HCT116 (cell line): Measurements from ENCODE around the gene ATP6V0A1. TPM values are rescaled to one million over a fixed set of nuclear protein-coding genes. Genes with fewer than 3 reads are reported as not detected.
A peak's percentile ranks its signal among the peaks of the same experiment; 100 is the strongest.

ENCODE experiments used
- ATAC-seq: fragments of 200-7000 bp; cut with Tn5 transposase; 2 replicates; pipeline ENCODE4 v1.9.1; 2020; ENCODE audit warnings: mild to moderate bottlenecking, moderate library complexity
- BruUV-seq: library from RNA; stranded (reverse); fragments of 400-500 nt; replicated peaks from 2 replicates; lab custom pipeline; 2021; lab: Mats Ljungman, UMichigan
- CTCF ChIA-PET: fragments of 300-600 bp; sonication (Branson Sonifier 250); formaldehyde crosslinking; loops from one replicate; lab custom pipeline; 2021; ENCODE audit warnings: antibody characterized with exemption; lab: Charles Lee
- POLR2A ChIA-PET: fragments of 300-600, 350-600 bp; sonication (Branson Sonifier 250); formaldehyde crosslinking; loops from one replicate; lab custom pipeline; 2021; ENCODE audit warnings: antibody characterized with exemption; lab: Charles Lee
- RAD21 ChIA-PET, 2 experiments: fragments of 300-600 bp; sonication (Branson Sonifier 250); formaldehyde crosslinking; loops; one replicate each; lab custom pipeline; 2023; ENCODE audit warnings: low total read pairs in 2 of 2; ENCODE audit not compliant: uncharacterized antibody in 2 of 2, unreplicated experiment in 2 of 2, low non-redundant PET in 1 of 2; lab: Charles Lee
- DNase-seq: peaks from one replicate; pipeline ENCODE4 v3.0.0-alpha.2; 2010; ENCODE audit warnings: low read depth, low spot score
- H2AFZ ChIP-seq: fragments of 200-600 bp; shearing (Covaris generic), sonication (generic); 2 replicates; pipeline ENCODE4 v1.6.1; 2017; ENCODE audit warnings: low read depth, mixed run types, mixed read lengths, antibody characterized with exemption, low read length; ENCODE audit not compliant: poor library complexity, severe bottlenecking
- H3K27ac ChIP-seq: 2 replicates; pipeline ENCODE4 v1.5.1; 2012; ENCODE audit warnings: low read depth, low read length
- H3K27me3 ChIP-seq: fragments of 200-600 bp; sonication (generic); 2 replicates; pipeline ENCODE4 v1.6.1; 2016; ENCODE audit warnings: mixed run types, low read length, mixed read lengths; ENCODE audit not compliant: insufficient read depth
- H3K36me3 ChIP-seq, 2 experiments: fragments of 200-500 bp in 1 of 2; fragments of 200-600 bp in 1 of 2; sonication (Bioruptor generic) in 1 of 2; sonication (generic) in 1 of 2; 2 replicates each; pipeline versions ENCODE4 v1.5.1 to v1.6.1; 2014 to 2016; ENCODE audit warnings: low read length in 2 of 2, inconsistent platforms in 1 of 2, mixed read lengths in 1 of 2, mixed run types in 1 of 2; ENCODE audit not compliant: insufficient read depth in 2 of 2, control insufficient read depth in 1 of 2
- H3K4me1 ChIP-seq, 2 experiments: fragments of 200-600 bp in 1 of 2; sonication (generic) in 1 of 2; 2 replicates each; pipeline versions ENCODE4 v1.5.1 to v1.6.1; 2012 to 2017; ENCODE audit warnings: low read length in 2 of 2, inconsistent platforms in 1 of 2, mild to moderate bottlenecking in 1 of 2, mixed read lengths in 1 of 2, mixed run types in 1 of 2, moderate library complexity in 1 of 2; ENCODE audit not compliant: insufficient read depth in 2 of 2, control insufficient read depth in 1 of 2
- H3K4me2 ChIP-seq: fragments of 200-600 bp; sonication (generic); 2 replicates; pipeline ENCODE4 v1.6.1; 2017; ENCODE audit warnings: mixed run types, low read length, mixed read lengths
- H3K4me3 ChIP-seq, 2 experiments: fragments of 200-600 bp in 1 of 2; sonication (generic) in 1 of 2; replicated peaks in 1 of 2; 2 replicates each; pipeline ENCODE4 v1.5.1; 2011 to 2016; ENCODE audit warnings: low read length in 2 of 2, control low read depth in 1 of 2, low read depth in 1 of 2, mild to moderate bottlenecking in 1 of 2, mixed read lengths in 1 of 2, mixed run types in 1 of 2
- H3K79me2 ChIP-seq: fragments of 200-600 bp; sonication (generic); 2 replicates; pipeline ENCODE4 v1.6.1; 2017; ENCODE audit warnings: mild to moderate bottlenecking, mixed run types, low read length, moderate library complexity, mixed read lengths; ENCODE audit not compliant: insufficient read depth
- H3K9ac ChIP-seq: fragments of 200-600 bp; sonication (generic); 2 replicates; pipeline ENCODE4 v1.6.1; 2016; ENCODE audit warnings: low read length, mixed read lengths
- H3K9me2 ChIP-seq: fragments of 200-600 bp; sonication (generic), shearing (Covaris generic); 2 replicates; pipeline ENCODE4 v1.6.1; 2017; ENCODE audit warnings: mixed run types, mild to moderate bottlenecking, moderate library complexity; ENCODE audit not compliant: insufficient read depth
- H3K9me3 ChIP-seq, 2 experiments: fragments of 200-500 bp in 1 of 2; fragments of 200-600 bp in 1 of 2; sonication (Bioruptor generic) in 1 of 2; sonication (generic) in 1 of 2; 2 replicates each; pipeline ENCODE4 v1.6.1; 2014 to 2017; ENCODE audit warnings: low read length in 2 of 2, mixed read lengths in 2 of 2, inconsistent platforms in 1 of 2, low read depth in 1 of 2, mild to moderate bottlenecking in 1 of 2, mixed run types in 1 of 2, moderate library complexity in 1 of 2; ENCODE audit not compliant: control insufficient read depth in 1 of 2, insufficient read depth in 1 of 2
- H4K20me1 ChIP-seq: fragments of 200-600 bp; sonication (generic), shearing (Covaris generic); 2 replicates; pipeline ENCODE4 v1.6.1; 2017; ENCODE audit warnings: mixed run types, mild to moderate bottlenecking, moderate library complexity; ENCODE audit not compliant: insufficient read depth
- ATF3 ChIP-seq: IDR thresholded peaks from 2 replicates; pipeline ENCODE4 v1.6.1; 2012
- CBX3 ChIP-seq: IDR thresholded peaks from 2 replicates; pipeline ENCODE4 v1.6.1; 2012; ENCODE audit warnings: low read depth
- EGR1 ChIP-seq: IDR thresholded peaks from 2 replicates; pipeline ENCODE4 v1.6.1; 2012; ENCODE audit warnings: low read depth
- ELF1 ChIP-seq: IDR thresholded peaks from 2 replicates; pipeline ENCODE4 v1.6.1; 2012; ENCODE audit warnings: low read depth, borderline replicate concordance
- EZH2phosphoT487 ChIP-seq: fragments of 200-600 bp; IDR thresholded peaks from 2 replicates; pipeline ENCODE4 v1.6.1; 2018; ENCODE audit warnings: antibody characterized with exemption, borderline replicate concordance
- JUND ChIP-seq: IDR thresholded peaks from 2 replicates; pipeline ENCODE4 v1.6.1; 2012
- POLR2AphosphoS5 ChIP-seq: IDR thresholded peaks from 2 replicates; pipeline ENCODE4 v1.6.1; 2011; ENCODE audit warnings: mild to moderate bottlenecking, low read depth, low read length, moderate library complexity
- RAD21 ChIP-seq: IDR thresholded peaks from 2 replicates; pipeline ENCODE4 v1.6.1; 2012; ENCODE audit warnings: low read depth, mild to moderate bottlenecking
- REST ChIP-seq: IDR thresholded peaks from 2 replicates; pipeline ENCODE4 v1.6.1; 2012; ENCODE audit warnings: low read depth
- SIN3A ChIP-seq: IDR thresholded peaks from 2 replicates; pipeline ENCODE4 v1.6.1; 2012; ENCODE audit warnings: low read depth
- SP1 ChIP-seq: IDR thresholded peaks from 2 replicates; pipeline ENCODE4 v1.6.1; 2012; ENCODE audit warnings: low read depth
- SRF ChIP-seq: IDR thresholded peaks from 2 replicates; pipeline ENCODE4 v1.6.1; 2012; ENCODE audit warnings: low read depth
- TCF7L2 ChIP-seq: IDR thresholded peaks from 2 replicates; pipeline ENCODE4 v1.7.0; 2011; ENCODE audit warnings: borderline replicate concordance, inconsistent platforms; ENCODE audit not compliant: insufficient read depth, insufficient read length; ENCODE audit errors: extremely low read depth
- YY1 ChIP-seq: IDR thresholded peaks from 2 replicates; pipeline ENCODE4 v1.6.1; 2011; ENCODE audit warnings: low read length, low read depth, moderate library complexity, mild to moderate bottlenecking; ENCODE audit not compliant: insufficient replicate concordance; ENCODE audit errors: extremely low read depth
- ZBTB33 ChIP-seq: IDR thresholded peaks from 2 replicates; pipeline ENCODE4 v1.6.1; 2011; ENCODE audit warnings: mild to moderate bottlenecking, low read length, moderate library complexity; ENCODE audit not compliant: insufficient replicate concordance; ENCODE audit errors: extremely low read depth
- ZFX ChIP-seq: fragments of 450-650 bp; IDR thresholded peaks from 2 replicates; pipeline ENCODE4 v1.6.1; 2017
- ZNF274 ChIP-seq: fragments of 200-500 bp; sonication (Bioruptor generic); IDR thresholded peaks from 2 replicates; pipeline ENCODE4 v1.6.1; 2014; ENCODE audit warnings: mild to moderate bottlenecking, low read depth, low read length, inconsistent platforms
- intact Hi-C: fragments of 100-400 bp; cut with micrococcal nuclease; formaldehyde crosslinking; loops from 2 replicates; pipeline ENCODE4 v1.10.0; 2022
- total RNA-seq: library from RNA; stranded (reverse); gene quantifications from one replicate; pipeline ENCODE4 v1.2.1, GENCODE V29; 2021; ENCODE audit not compliant: unreplicated experiment
- TF ChIP-seq, protein P1 (sequence below): IDR thresholded peaks from 2 replicates; pipeline ENCODE4 v1.6.1; 2012

ATP6V0A1 gene
- total RNA-seq, 1 experiment from 2014 or later: 65.2 TPM

DNA sequence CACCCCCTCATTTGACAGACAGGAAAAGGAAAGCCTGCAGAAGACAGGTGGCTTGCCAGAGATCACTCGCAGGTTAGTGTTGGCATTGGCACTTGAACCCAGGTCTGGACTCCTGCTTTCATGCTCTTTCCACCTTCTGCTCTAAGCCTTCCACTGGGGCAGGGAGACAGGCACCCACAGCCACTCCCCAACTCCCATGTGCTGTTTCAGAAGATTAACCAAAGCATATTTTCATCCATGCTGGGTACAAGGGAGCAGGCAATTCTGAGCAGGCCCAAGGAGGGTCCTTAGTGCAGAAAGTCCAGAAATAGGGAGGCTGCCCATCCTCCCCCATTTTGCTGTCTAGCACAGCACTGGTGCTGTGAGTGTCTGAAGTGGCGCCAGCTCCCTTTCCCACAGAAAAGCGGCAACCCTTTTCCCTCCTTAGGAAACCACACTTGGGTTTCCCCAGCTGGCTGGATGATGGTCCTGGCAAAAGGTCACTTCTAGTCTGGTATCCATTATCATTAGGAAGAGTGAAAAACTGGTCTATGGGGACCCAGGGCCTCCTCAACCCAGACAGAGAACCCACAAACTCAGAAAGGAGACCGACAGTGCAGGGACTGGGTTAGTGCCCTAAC is 33.6 kb upstream of the ATP6V0A1 start:
- Histone ChIP-seq H3K4me3 (no peak overlapping the region), H3K79me2 (peaks cover 30% of the 10 kb centered on the region), H2AFZ (no peak overlapping the region), H3K27me3 (no peaks in the 10 kb centered on the region), H3K4me2 (0 out of 2 replicates have a peak overlapping the region, but pooled peaks have one; percentile 1), H3K4me1 (peaks cover 36 to 66% of the 10 kb centered on the region in 2 experiments), H4K20me1 (peaks cover 7% of the 10 kb centered on the region; the same call in 1 of the 2 replicates), H3K9me3 (no peaks in the 10 kb centered on the region), H3K9ac (no peak overlapping the region), H3K36me3 (no peaks in the 10 kb centered on the region), H3K27ac (no peak overlapping the region), H3K9me2 (no peaks in the 10 kb centered on the region)
- RAD21 ChIA-PET: no interaction called here
- DNase-seq (no peak), ATAC-seq (no peak)
- CTCF ChIA-PET: no interaction called here
- POLR2A ChIA-PET: interaction anchor here (0.6 to 3.0 kb wide), 2 partner anchors 15 to 94 kb away, joined by 4 to 28 read pairs; no protein-coding TSS in a partner anchor
- intact Hi-C loops: no loop called here
- no TSS peak for BruUV-seq
- no peak for TF ChIP-seq ATF3
- TF ChIP-seq YY1: no peak
- no peak for TF ChIP-seq SP1
- no peak for TF ChIP-seq ZBTB33
- TF ChIP-seq JUND: no peak
- no peak for TF ChIP-seq ELF1
- no peak for TF ChIP-seq RAD21
- TF ChIP-seq EGR1: no peak
- no peak for TF ChIP-seq EZH2phosphoT487
- no peak for TF ChIP-seq ZFX
- no peak for TF ChIP-seq CBX3
- no peak for TF ChIP-seq ZNF274
- TF ChIP-seq, protein P1, sequence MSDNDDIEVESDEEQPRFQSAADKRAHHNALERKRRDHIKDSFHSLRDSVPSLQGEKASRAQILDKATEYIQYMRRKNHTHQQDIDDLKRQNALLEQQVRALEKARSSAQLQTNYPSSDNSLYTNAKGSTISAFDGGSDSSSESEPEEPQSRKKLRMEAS: no peak
- TF ChIP-seq SIN3A: no peak
- no peak for TF ChIP-seq TCF7L2
- no peak for TF ChIP-seq POLR2AphosphoS5
- no peak for TF ChIP-seq SRF
- no peak for TF ChIP-seq REST
- TF ChIP-seq, all 23 proteins: peak for 0
